Measurements from ENCODE around the gene SYCP2L. TPM values are rescaled to one million over a fixed set of nuclear protein-coding genes. Genes with fewer than 3 reads are reported as not detected.

SYCP2L gene
- total and polyA plus RNA-seq, 2 experiments from 2014 or later = 10.5 to 11.0 TPM

GRCh38 chr6:11006061-11006460 is 119.2 kb downstream of the SYCP2L start (continued):
- TF ChIP-seq, protein P1, sequence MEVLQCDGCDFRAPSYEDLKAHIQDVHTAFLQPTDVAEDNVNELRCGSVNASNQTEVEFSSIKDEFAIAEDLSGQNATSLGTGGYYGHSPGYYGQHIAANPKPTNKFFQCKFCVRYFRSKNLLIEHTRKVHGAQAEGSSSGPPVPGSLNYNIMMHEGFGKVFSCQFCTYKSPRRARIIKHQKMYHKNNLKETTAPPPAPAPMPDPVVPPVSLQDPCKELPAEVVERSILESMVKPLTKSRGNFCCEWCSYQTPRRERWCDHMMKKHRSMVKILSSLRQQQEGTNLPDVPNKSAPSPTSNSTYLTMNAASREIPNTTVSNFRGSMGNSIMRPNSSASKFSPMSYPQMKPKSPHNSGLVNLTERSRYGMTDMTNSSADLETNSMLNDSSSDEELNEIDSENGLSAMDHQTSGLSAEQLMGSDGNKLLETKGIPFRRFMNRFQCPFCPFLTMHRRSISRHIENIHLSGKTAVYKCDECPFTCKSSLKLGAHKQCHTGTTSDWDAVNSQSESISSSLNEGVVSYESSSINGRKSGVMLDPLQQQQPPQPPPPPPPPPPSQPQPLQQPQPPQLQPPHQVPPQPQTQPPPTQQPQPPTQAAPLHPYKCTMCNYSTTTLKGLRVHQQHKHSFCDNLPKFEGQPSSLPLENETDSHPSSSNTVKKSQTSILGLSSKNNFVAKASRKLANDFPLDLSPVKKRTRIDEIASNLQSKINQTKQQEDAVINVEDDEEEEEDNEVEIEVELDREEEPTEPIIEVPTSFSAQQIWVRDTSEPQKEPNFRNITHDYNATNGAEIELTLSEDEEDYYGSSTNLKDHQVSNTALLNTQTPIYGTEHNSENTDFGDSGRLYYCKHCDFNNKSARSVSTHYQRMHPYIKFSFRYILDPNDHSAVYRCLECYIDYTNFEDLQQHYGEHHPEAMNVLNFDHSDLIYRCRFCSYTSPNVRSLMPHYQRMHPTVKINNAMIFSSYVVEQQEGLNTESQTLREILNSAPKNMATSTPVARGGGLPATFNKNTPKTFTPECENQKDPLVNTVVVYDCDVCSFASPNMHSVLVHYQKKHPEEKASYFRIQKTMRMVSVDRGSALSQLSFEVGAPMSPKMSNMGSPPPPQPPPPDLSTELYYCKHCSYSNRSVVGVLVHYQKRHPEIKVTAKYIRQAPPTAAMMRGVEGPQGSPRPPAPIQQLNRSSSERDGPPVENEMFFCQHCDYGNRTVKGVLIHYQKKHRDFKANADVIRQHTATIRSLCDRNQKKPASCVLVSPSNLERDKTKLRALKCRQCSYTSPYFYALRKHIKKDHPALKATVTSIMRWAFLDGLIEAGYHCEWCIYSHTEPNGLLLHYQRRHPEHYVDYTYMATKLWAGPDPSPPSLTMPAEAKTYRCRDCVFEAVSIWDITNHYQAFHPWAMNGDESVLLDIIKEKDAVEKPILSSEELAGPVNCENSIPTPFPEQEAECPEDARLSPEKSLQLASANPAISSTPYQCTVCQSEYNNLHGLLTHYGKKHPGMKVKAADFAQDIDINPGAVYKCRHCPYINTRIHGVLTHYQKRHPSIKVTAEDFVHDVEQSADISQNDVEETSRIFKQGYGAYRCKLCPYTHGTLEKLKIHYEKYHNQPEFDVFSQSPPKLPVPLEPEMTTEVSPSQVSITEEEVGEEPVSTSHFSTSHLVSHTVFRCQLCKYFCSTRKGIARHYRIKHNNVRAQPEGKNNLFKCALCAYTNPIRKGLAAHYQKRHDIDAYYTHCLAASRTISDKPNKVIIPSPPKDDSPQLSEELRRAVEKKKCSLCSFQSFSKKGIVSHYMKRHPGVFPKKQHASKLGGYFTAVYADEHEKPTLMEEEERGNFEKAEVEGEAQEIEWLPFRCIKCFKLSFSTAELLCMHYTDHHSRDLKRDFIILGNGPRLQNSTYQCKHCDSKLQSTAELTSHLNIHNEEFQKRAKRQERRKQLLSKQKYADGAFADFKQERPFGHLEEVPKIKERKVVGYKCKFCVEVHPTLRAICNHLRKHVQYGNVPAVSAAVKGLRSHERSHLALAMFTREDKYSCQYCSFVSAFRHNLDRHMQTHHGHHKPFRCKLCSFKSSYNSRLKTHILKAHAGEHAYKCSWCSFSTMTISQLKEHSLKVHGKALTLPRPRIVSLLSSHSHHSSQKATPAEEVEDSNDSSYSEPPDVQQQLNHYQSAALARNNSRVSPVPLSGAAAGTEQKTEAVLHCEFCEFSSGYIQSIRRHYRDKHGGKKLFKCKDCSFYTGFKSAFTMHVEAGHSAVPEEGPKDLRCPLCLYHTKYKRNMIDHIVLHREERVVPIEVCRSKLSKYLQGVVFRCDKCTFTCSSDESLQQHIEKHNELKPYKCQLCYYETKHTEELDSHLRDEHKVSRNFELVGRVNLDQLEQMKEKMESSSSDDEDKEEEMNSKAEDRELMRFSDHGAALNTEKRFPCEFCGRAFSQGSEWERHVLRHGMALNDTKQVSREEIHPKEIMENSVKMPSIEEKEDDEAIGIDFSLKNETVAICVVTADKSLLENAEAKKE (CRISPR knock-in tag; IDR thresholded peaks at IDR 0.05) = no peak
- TF ChIP-seq STAT1 (IDR thresholded peaks at IDR 0.05; ENCODE audit: unreplicated experiment) = no peak

DNA sequence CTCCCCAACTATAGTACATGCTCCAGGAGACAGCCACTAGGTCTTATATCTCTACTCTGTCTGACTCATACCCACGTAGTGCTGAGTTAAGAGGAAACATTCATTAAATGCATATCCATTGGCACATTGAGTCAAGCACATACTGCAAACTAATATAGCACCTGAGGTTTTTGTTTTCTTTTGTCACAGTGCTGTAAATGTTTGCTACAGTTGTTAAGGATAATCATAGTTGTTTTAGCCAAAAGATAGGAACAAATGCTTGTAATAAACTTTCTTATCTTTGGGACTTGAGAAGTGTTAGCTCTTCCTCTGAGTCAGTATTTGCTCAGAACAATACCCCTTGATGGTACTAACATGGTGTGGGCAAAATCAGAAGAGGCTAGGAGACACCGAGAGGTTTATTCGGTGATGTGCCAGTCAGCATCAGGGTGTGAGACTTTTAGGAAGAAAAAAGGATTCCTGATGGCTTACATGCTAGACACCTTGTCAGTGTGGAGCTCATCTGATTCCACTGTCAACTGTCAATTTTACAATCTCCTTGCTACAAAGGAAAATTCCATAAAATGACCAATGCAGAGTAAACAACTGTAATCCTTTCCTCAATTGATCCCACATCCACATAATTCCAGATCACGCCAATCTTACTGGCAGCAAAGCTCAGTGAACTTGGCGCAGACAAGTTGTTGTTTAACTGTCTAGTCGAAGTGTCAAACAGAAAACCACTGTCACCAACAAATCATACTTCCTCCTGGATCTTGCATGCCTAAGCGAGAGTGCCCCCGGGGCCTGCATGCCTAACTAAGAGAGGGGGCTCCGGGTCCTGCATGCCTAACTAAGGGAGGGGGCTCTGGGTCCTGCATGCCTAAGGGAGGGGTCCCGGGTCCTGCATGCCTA is 121.1 kb downstream of the SYCP2L start:
- Histone ChIP-seq H3K4me2 (no peak overlapping the region), H3K79me2 (replicated peaks; ENCODE audit: insufficient read depth) (no peaks in the 10 kb centered on the region), H4K20me1 (replicated peaks; ENCODE audit: insufficient read depth) (no peaks in the 10 kb centered on the region), H3K9me2 (ENCODE audit: insufficient read depth) (no peaks in the 10 kb centered on the region), H2AFZ (no peak overlapping the region), H3F3A (replicated peaks; ENCODE audit: low read depth) (no peaks in the 10 kb centered on the region), H3K4me1 (ENCODE audit: insufficient read depth) (peaks cover 14% of the 10 kb centered on the region; the same call in 1 of the 2 replicates), H3K36me3 (ENCODE audit: insufficient read depth) (no peaks in the 10 kb centered on the region), H3K27me3 (ENCODE audit: insufficient read depth) (no peaks in the 10 kb centered on the region), H3K27ac (ENCODE audit: low read depth) (no peak overlapping the region), H3K4me3 (no peak overlapping the region)
- Mint-ChIP-seq H3K4me3 (no peak overlapping the region), H3K36me3 (ENCODE audit: low read depth) (no peaks in the 10 kb centered on the region), H3K9me3 (no peaks in the 10 kb centered on the region), H3K27ac (no peak overlapping the region), H3K27me3 (ENCODE audit: insufficient read depth, low read depth, poor library complexity) (peaks cover 8% of the 10 kb centered on the region), H3K4me1 (peaks cover 24% of the 10 kb centered on the region)
- DNase-seq (ENCODE audit: low spot score) (peak; percentile 41), ATAC-seq (peak; percentile 36)
- TF ChIP-seq, protein P2, sequence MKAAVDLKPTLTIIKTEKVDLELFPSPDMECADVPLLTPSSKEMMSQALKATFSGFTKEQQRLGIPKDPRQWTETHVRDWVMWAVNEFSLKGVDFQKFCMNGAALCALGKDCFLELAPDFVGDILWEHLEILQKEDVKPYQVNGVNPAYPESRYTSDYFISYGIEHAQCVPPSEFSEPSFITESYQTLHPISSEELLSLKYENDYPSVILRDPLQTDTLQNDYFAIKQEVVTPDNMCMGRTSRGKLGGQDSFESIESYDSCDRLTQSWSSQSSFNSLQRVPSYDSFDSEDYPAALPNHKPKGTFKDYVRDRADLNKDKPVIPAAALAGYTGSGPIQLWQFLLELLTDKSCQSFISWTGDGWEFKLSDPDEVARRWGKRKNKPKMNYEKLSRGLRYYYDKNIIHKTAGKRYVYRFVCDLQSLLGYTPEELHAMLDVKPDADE (IDR thresholded peaks at IDR 0.05) = no peak
- TF ChIP-seq ZNF114 (CRISPR knock-in tag; IDR thresholded peaks at IDR 0.05) = no peak
- no peak for TF ChIP-seq JUNB (IDR thresholded peaks at IDR 0.05; ENCODE audit: unreplicated experiment)
- no peak for TF ChIP-seq ZNF331 (CRISPR knock-in tag; IDR thresholded peaks at IDR 0.05; ENCODE audit: low read depth)
- no peak for TF ChIP-seq REST (IDR thresholded peaks at IDR 0.05; ENCODE audit: unreplicated experiment)
- TF ChIP-seq CTCF (conservative IDR thresholded peaks at IDR 0.05; ENCODE audit: low read depth in 2 of 2) = no peak
- TF ChIP-seq EZH2 (IDR thresholded peaks at IDR 0.05; ENCODE audit: low read depth, unreplicated experiment) = no peak
